ENCODE measurements around the gene THEM5.

Gene THEM5

GRCh38 chr1:151852733-151853132 lies 779 bp downstream of the THEM5 start:
- Histone ChIP-seq H3K27ac (no peak overlapping the region), H2AFZ (no peak overlapping the region), H3K4me1 (peaks cover 2% of the 10 kb centered on the region), H3K9ac (no peak overlapping the region), H3K9me3 (ENCODE audit: control insufficient read depth, low read length) (no peaks in the 10 kb centered on the region), H3K36me3 (ENCODE audit: control insufficient read depth, insufficient read depth, low read length) (no peaks in the 10 kb centered on the region), H3K79me2 (no peaks in the 10 kb centered on the region), H3K4me2 (ENCODE audit: low read length) (no peak overlapping the region), H3K4me3 (ENCODE audit: low read depth, low read length) (no peak overlapping the region), H3K27me3 (ENCODE audit: control insufficient read depth, insufficient read depth, low read length) (no peaks in the 10 kb centered on the region)
- no peak for TF ChIP-seq CTCF (IDR thresholded peaks at IDR 0.05)

- no peaks in the 10 kb centered on the region for H3K9me3 ChIP-seq (ENCODE audit: control insufficient read depth, low read length)
- H3K36me3 ChIP-seq (ENCODE audit: control insufficient read depth, insufficient read depth, low read length): no peaks in the 10 kb centered on the region
- no peak for TF ChIP-seq CTCF (IDR thresholded peaks at IDR 0.05)
- no peak overlapping the region for H3K27ac ChIP-seq
- H3K9ac ChIP-seq: no peak overlapping the region
- H3K79me2 ChIP-seq: no peaks in the 10 kb centered on the region
- H2AFZ ChIP-seq: no peak overlapping the region
- H3K4me1 ChIP-seq: peaks cover 2% of the 10 kb centered on the region
- H3K27me3 ChIP-seq (ENCODE audit: control insufficient read depth, insufficient read depth, low read length): no peaks in the 10 kb centered on the region
- H3K4me2 ChIP-seq (ENCODE audit: low read length): no peak overlapping the region
- no peak overlapping the region for H3K4me3 ChIP-seq (ENCODE audit: low read depth, low read length)
Observed at GRCh38 chr1:151851886-151852285, 1.6 kb downstream of the THEM5 start.

GRCh38 chr1:151849871-151850270 lies 3.6 kb downstream of the THEM5 start:
- Histone ChIP-seq H3K79me2 (no peaks in the 10 kb centered on the region), H3K9me3 (ENCODE audit: control insufficient read depth, low read length) (no peaks in the 10 kb centered on the region), H3K4me1 (peaks cover 2% of the 10 kb centered on the region), H3K9ac (no peak overlapping the region), H3K27ac (no peak overlapping the region), H3K27me3 (ENCODE audit: control insufficient read depth, insufficient read depth, low read length) (no peaks in the 10 kb centered on the region), H3K36me3 (ENCODE audit: control insufficient read depth, insufficient read depth, low read length) (no peaks in the 10 kb centered on the region), H3K4me2 (ENCODE audit: low read length) (no peak overlapping the region), H3K4me3 (ENCODE audit: low read depth, low read length) (no peak overlapping the region), H2AFZ (no peak overlapping the region)
- TF ChIP-seq CTCF (IDR thresholded peaks at IDR 0.05): no peak

GRCh38 chr1:151849126-151849525 lies 4.4 kb downstream of the THEM5 start:
- H3K36me3 ChIP-seq (ENCODE audit: control insufficient read depth, insufficient read depth, low read length): no peaks in the 10 kb centered on the region
- TF ChIP-seq CTCF (IDR thresholded peaks at IDR 0.05): no peak
- H3K27ac ChIP-seq: peak overlapping the region; percentile 58
- no peak overlapping the region for H2AFZ ChIP-seq
- no peaks in the 10 kb centered on the region for H3K9me3 ChIP-seq (ENCODE audit: control insufficient read depth, low read length)
- H3K79me2 ChIP-seq: no peaks in the 10 kb centered on the region
- H3K9ac ChIP-seq: no peak overlapping the region
- no peak overlapping the region for H3K4me2 ChIP-seq (ENCODE audit: low read length)
- H3K27me3 ChIP-seq (ENCODE audit: control insufficient read depth, insufficient read depth, low read length): no peaks in the 10 kb centered on the region
- peaks cover 2% of the 10 kb centered on the region for H3K4me1 ChIP-seq
- no peak overlapping the region for H3K4me3 ChIP-seq (ENCODE audit: low read depth, low read length)

- Histone ChIP-seq H3K4me1 (peaks cover 2% of the 10 kb centered on the region), H3K9me3 (ENCODE audit: control insufficient read depth, low read length) (no peaks in the 10 kb centered on the region), H3K27me3 (ENCODE audit: control insufficient read depth, insufficient read depth, low read length) (no peaks in the 10 kb centered on the region), H3K27ac (peak overlapping the region; percentile 58), H3K79me2 (no peaks in the 10 kb centered on the region), H2AFZ (peak overlapping the region; percentile 38), H3K4me3 (ENCODE audit: low read depth, low read length) (no peak overlapping the region), H3K36me3 (ENCODE audit: control insufficient read depth, insufficient read depth, low read length) (no peaks in the 10 kb centered on the region), H3K4me2 (ENCODE audit: low read length) (no peak overlapping the region), H3K9ac (no peak overlapping the region)
- no peak for TF ChIP-seq CTCF (IDR thresholded peaks at IDR 0.05)
Observed at GRCh38 chr1:151847867-151848596, 5.5 kb downstream of the THEM5 start.
